Measurements from ENCODE around the gene LRRC47. TPM values are rescaled to one million over a fixed set of nuclear protein-coding genes. Genes with fewer than 3 reads are reported as not detected.

The LRRC47 gene
- polyA plus RNA-seq, 1 of the 3 experiments (the other 2 are of a cell fraction), result 34.6 TPM

- ChIA-PET CTCF (interaction anchor here (0.6 to 1.7 kb wide), 18 partner anchors 9 to 285 kb away, joined by 3 to 13 read pairs (median 4); no protein-coding TSS in a partner anchor), POLR2A (interaction anchor here (0.7 to 2.2 kb wide), 4 partner anchors 17 to 45 kb away, joined by 3 to 14 read pairs (median 6); partner anchors contain the start of gene LRRC47)
- Histone ChIP-seq H3K4me3 (ENCODE audit: low read depth in 2 of 2, low read length in 1 of 2) (no peak overlapping the region), H4K20me1 (ENCODE audit: insufficient read depth) (no peaks in the 10 kb centered on the region), H3K27ac (ENCODE audit: low read depth in 2 of 2, low read length in 1 of 2) (peak overlapping the region in 1 of 2 experiments; percentile 92; a peak in 2 of 4 replicates), H3K36me3 (replicated peaks in 1 of 2; ENCODE audit: control insufficient read depth in 1 of 2, insufficient read depth in 2 of 2, low read length in 1 of 2) (peaks cover 0 to 16% of the 10 kb centered on the region in 2 experiments), H3K9ac (no peak overlapping the region), H3K79me2 (ENCODE audit: insufficient read depth) (no peaks in the 10 kb centered on the region), H2AFZ (ENCODE audit: low read depth) (no peak overlapping the region), H3K4me2 (peak overlapping the region; percentile 24; the same call in 1 of the 2 replicates), H3K9me2 (no peaks in the 10 kb centered on the region), H3K4me1 (ENCODE audit: control insufficient read depth in 1 of 2, insufficient read depth in 2 of 2, low read depth in 1 of 2, low read length in 1 of 2) (peaks cover 0 to 67% of the 10 kb centered on the region in 2 experiments; a peak in 1 of 4 replicates), H3K27me3 (ENCODE audit: insufficient read depth) (no peaks in the 10 kb centered on the region), H3K9me3 (no peaks in the 10 kb centered on the region), H3F3A (replicated peaks; ENCODE audit: insufficient read depth) (peaks cover 5% of the 10 kb centered on the region)
- DNase-seq, result peak; percentile 87
- 56% methylated on average over 12 of the region's 27 CpGs for WGBS (ENCODE audit: low lambda C conversion rate)
- TF ChIP-seq RAD21 (IDR thresholded peaks at IDR 0.05; ENCODE audit: low read length) (peak; percentile 47), GATA2 (CRISPR knock-in tag; IDR thresholded peaks at IDR 0.05) (no peak), SIN3A (IDR thresholded peaks at IDR 0.05; ENCODE audit: borderline replicate concordance, low read depth, low read length) (peak; percentile 14; the same call in 1 of the 2 replicates), TEAD4 (IDR thresholded peaks at IDR 0.05; ENCODE audit: borderline replicate concordance, insufficient read depth) (no peak), TCF12 (IDR thresholded peaks at IDR 0.05) (no peak), MEF2A (IDR thresholded peaks at IDR 0.05; ENCODE audit: borderline replicate concordance, low read depth) (no peak), IRF3 (IDR thresholded peaks at IDR 0.05; ENCODE audit: low read depth, low read length) (no peak), FOXM1 (IDR thresholded peaks at IDR 0.05; ENCODE audit: low read depth) (no peak), NFIC (IDR thresholded peaks at IDR 0.05; ENCODE audit: borderline replicate concordance) (peak; percentile 19; the same call in 1 of the 2 replicates), FOXJ3 (CRISPR knock-in tag; IDR thresholded peaks at IDR 0.05) (no peak), CHD2 (IDR thresholded peaks at IDR 0.05; ENCODE audit: low read length, partially characterized antibody) (no peak), SMC3 (IDR thresholded peaks at IDR 0.05; ENCODE audit: low read depth, low read length) (no peak), ZBTB33 (IDR thresholded peaks at IDR 0.05; ENCODE audit: borderline replicate concordance, low read depth) (no peak), NRF1 (IDR thresholded peaks at IDR 0.05; ENCODE audit: low read depth, low read length) (no peak), MAX (IDR thresholded peaks at IDR 0.05; ENCODE audit: low read depth) (no peak), RFX5 (IDR thresholded peaks at IDR 0.05; ENCODE audit: low read length) (no peak), EP300 (IDR thresholded peaks at IDR 0.05; ENCODE audit: borderline replicate concordance in 1 of 2, low read depth in 1 of 2, low read length in 1 of 2) (no peak), FOSL2 (IDR thresholded peaks at IDR 0.05; ENCODE audit: borderline replicate concordance, low read depth) (no peak), USF2 (IDR thresholded peaks at IDR 0.05; ENCODE audit: borderline replicate concordance, low read depth, low read length) (no peak), JUND (IDR thresholded peaks at IDR 0.05) (no peak), POLR2AphosphoS5 (IDR thresholded peaks at IDR 0.05; ENCODE audit: low read depth, low read length) (no peak; the same call in 1 of the 2 replicates), ELF1 (IDR thresholded peaks at IDR 0.05) (no peak), RXRA (IDR thresholded peaks at IDR 0.05; ENCODE audit: borderline replicate concordance, low read depth) (no peak), REST (IDR thresholded peaks at IDR 0.05; ENCODE audit: low read depth, low read length) (no peak), EZH2phosphoT487 (IDR thresholded peaks at IDR 0.05; ENCODE audit: borderline replicate concordance, low read depth) (no peak)
Measured at GRCh38 chr1:3775490-3776230, 20.6 kb downstream of the LRRC47 start.

Measured in SK-N-SH (cell line).